T-helper 1 cell treated with Interleukin-12 subunit alpha and Interleukin-12 subunit beta and Interleukin-4 antibody, amounts not matched to agents 30 ng/mL and 1 ng/mL, for 36 hours (primary cell): ENCODE data around the gene FXYD6. TPM values are rescaled to one million over a fixed set of nuclear protein-coding genes. Genes with fewer than 3 reads are reported as not detected.

ENCODE experiments used
- intact Hi-C: fragments of 100-400 bp; cut with micrococcal nuclease; formaldehyde crosslinking; loops from one replicate; pipeline ENCODE4 v1.15.1; 2024
- total RNA-seq: library from RNA; stranded (reverse); gene quantifications from 2 replicates; pipeline ENCODE4 v1.2.3, GENCODE V29; 2022

FXYD6 gene
- total RNA-seq, 1 donor from 2014 or later = not detected

DNA sequence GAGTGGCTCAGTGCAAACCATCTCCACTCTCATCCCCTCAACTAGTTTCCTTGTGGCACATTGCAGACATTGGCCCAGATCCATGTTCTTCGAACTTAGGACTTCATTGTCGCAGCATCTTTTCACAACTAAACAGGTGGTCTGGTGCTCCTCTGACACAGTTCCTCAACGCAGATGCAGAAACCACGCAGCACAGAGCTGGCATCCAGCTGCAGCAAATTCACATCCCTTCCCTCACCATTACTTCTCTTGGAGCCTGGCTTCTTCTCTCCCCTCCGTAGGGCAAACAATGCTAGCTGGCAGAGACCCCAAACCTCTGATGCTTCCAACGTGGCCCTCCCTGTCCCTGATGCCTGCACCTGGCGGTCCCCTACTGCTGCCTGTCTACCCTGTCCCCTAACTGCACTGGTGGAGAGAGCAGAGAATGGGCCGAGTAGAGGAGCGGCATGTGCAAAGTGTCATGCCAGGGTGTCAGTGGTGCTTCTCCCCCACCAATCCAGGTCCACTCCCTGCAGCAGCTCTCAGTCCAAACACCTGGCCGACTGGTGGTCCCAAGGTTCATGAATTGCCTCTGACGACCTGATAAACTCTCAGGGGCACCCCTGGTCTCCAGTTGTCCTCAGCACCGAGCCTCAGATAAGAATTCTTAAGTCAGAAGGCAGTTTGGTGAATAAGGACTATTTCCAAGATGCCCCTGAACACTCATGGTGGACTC is 34.6 kb upstream of the FXYD6 start:
- intact Hi-C loops = no loop called here

DNA sequence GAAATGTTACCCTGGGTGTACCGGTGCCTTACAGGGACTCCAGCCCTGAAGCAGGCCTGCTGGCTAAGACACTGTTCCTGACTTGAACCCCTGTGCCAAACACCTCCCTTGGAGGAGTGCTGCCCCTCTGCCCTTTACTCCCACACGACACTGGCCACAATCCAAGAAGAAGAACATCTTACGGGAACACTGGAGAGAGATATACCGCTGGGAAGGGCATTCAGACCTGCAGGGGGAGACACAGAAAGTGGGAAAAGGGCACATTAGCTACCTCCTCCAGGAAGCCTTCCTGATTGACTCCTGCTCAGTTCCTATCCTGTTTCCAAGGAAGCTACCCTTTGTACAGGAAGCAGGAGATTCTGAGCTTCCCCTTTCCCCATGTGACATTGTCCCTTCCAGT is 34.1 kb upstream of the FXYD6 start:
- intact Hi-C loops = no loop called here

GRCh38 chr11:117909611-117910382 is 33.3 kb upstream of the FXYD6 start:
- intact Hi-C loops = no loop called here

GRCh38 chr11:117908959-117909610 is 32.6 kb upstream of the FXYD6 start:
- intact Hi-C loops = no loop called here

- intact Hi-C loops = no loop called here
Observed at GRCh38 chr11:117908109-117908895, 31.8 kb upstream of the FXYD6 start.

GRCh38 chr11:117907276-117908108 is 31.0 kb upstream of the FXYD6 start:
- intact Hi-C loops = loop anchor here (1.0 to 2.0 kb wide), 2 partner anchors 63 to 79 kb away; no protein-coding TSS in a partner anchor

DNA sequence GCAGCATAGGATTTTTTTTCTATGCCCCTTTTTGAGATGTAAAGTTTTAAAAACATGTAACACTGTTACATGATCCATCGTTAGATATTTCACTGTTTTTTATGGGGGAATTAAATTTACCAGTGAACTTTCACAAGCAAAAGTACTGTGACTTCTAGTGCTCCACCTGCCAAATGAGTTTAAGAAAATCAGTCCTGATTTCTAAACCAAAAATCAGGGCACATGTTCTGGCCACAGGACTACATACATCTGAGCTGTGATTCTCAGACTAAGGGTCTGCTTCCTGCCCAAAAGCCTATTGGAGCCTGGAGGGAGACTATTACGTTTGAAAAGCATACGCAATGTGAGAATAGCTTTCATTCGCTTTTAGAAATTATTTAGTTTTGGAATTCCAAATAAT is 30.3 kb upstream of the FXYD6 start:
- intact Hi-C loops = loop anchor here (1.0 to 2.0 kb wide), 2 partner anchors 62 to 78 kb away; no protein-coding TSS in a partner anchor

DNA sequence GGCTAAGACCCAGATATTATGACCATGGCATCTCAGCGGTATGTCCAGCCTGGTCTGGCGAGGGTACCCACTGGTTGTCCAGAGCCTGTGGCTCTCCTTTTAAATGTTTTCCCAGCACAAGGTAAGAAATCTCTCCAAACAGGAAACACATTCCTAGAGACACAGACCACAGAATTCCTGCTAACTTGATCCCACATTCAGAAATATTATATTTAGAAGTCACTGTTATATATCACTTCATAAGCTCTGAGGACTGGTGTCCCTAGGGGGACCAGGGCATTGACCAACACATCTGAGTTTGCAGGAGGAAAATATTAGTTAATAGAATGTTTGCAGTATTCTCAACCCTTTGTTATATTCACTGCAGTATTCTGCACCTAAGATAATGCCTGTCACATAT is 29.7 kb upstream of the FXYD6 start:
- intact Hi-C loops = loop anchor here (2.0 kb wide), 1 partner anchor 61 kb away; no protein-coding TSS in a partner anchor

DNA sequence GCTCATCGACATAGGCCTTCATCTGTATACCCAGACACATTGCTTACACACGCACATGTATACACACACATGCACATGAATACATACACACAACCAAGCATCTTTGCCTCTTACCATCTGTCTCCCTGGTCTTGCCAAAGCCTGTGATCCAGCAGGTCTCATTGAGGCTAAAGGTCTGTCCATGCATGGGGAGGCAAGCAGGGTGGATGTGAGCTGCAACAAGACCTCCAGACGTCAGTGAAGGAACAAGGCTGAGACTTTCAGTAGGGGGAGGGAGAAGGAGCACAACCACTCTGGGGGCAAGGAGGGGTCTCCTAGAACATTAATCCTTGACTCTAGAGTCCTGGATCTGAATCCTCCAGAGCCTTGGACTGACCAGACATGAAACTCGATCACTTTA is 29.1 kb upstream of the FXYD6 start:
- intact Hi-C loops = no loop called here

- intact Hi-C loops = no loop called here
Observed at GRCh38 chr11:117903505-117904382, 27.3 kb upstream of the FXYD6 start.

DNA sequence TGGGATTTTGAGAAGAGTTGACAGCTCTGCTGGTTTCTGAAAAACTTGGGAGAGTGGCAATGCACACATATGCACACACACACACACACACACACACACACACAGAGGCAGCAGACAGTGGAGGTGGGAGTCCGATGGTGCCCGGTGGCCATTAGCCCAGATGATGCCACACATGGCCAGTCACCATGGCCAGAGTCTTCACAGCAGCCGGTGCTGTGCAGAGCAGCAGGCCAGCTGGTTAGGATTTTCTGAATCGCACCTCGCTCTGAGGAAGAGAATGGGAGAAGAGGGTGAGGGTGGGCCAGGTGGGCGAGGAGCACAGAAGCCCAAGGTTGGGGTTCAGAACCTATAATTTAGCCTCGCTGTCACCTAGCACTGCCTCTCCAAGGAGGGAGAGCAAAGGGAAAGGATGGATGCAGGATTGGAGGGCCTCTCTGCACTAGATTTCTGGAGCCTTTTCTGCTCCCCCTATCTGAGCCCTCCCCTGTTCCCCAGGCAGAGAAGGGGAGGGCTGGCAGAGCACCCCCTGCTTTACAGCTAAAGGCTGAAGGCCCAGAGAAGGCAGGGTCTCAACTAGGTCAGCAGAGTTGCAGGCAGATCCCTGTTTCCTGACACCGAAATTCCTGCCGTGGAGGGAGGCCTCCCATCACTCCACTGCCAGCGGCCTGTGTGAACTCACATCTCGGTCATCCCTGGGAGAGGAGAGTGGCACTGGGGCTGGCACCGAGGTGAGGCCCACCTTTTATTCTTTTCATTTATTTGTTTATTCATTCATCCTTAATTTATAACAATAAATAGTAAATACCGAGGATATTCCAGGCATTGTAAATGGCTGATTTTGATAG is 25.8 kb upstream of the FXYD6 start:
- intact Hi-C loops = no loop called here

GRCh38 chr11:117901601-117902000 is 25.1 kb upstream of the FXYD6 start:
- intact Hi-C loops = no loop called here

DNA sequence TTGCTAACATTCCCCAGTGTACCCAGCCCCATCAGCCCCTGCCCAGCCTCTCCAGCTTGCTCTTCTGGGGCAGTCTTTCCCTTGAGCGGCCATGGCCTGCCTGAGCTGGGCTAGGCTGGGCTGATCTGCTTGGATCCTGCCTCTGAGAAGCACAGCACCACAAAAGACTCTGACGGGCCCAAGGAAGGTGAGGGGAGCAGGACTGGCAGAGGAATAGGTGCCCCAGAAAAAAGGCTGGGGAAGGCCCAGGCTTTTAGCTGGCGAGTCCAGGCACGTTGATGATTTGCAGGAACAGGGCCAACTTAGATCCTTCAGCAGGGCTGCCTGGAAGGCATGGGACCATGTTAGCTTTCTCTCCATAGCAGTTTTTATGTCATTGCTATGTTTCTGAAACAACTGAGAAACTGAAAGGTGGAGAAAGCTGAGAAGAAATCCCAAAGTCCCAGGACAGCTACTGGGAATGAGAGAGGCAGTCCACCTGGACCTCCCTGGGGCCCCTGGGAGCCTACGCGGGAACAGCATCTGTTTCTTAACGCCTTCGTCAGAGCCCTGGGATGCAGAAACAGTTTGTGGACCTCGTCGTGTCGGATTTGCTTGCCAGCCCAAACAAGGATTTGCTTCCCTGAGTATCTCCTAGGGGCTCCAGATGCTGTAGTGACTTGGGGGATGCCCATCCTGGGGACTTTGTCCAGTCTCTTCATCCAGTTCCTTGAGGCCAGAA is 24.4 kb upstream of the FXYD6 start:
- intact Hi-C loops = no loop called here

DNA sequence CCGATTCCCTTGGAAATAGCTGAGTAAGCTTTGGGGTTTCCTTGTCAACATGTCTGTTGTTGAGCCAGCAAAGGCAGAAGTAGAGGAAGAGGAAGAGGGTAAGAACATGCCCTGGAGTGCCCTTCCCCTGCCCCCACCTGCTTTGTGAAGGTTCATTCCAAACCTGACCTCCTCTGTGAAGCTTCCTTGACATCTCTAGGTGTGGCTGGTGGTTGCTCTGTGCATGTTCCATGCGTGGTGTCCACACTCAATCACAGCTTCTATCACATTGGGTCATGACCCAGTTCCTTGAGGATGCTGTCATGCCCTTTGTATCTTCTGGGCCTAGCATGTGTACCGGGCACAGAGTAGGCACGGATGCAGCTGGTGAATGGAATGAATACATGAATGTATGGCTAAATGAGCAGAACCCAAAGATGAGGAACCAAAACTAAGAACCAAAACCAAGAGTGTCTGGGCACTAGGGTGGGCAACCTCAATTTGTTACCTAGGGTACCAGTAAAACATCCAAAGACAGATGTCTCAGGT is 23.7 kb upstream of the FXYD6 start:
- intact Hi-C loops = no loop called here

- intact Hi-C loops = no loop called here
Observed at GRCh38 chr11:117898059-117898458, 21.6 kb upstream of the FXYD6 start.

DNA sequence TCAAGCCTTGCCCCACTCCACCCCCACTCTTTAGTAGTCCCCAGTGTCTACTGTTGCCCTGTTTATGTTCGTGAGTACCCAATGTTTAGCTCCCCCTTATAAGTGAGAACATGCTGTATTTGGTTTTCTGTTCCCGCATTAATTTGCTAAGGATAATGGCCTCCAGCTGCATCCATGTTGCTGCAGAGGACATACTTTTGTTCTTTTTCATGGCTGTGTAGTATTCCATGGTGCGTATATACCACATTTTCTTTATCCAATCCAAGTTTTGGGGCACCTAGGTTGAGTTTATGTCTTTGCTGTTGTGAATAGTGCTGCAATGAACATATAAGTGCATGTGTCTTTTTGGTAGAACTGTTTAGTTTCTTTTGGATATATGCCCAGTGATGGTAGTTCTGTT is 16.2 kb upstream of the FXYD6 start:
- intact Hi-C loops = no loop called here

GRCh38 chr11:117891362-117891761 is 14.9 kb upstream of the FXYD6 start:
- intact Hi-C loops = no loop called here

DNA sequence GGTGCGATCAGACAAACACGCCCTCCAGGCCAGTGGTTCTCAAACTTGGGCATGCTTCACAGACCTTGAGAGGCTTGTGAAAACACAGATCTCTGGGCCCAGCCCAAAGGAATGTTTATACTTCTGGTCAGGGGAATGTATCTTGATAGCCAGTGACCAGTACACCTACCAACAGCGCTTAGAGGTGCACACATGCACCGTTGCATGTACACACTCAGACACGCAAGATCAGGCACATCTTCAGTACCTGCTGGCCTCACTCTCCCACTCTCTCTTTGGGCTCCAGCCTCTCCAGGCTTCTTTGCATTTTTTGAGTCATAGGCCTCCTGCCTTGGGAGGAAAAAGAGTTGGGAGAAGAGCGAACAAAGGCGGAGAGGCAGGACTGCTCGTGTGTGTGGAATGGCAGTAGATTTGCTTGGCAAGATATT is 11.7 kb upstream of the FXYD6 start:
- intact Hi-C loops = no loop called here
